H1 (cell line): ENCODE data around the gene ANKRD40CL. TPM values are rescaled to one million over a fixed set of nuclear protein-coding genes. Genes with fewer than 3 reads are reported as not detected.

Experiments
- CTCF ChIA-PET: fragments of 300-600 bp; sonication (Branson Sonifier 250); formaldehyde crosslinking; loops from one replicate; lab custom pipeline; 2021; ENCODE audit not compliant: partially characterized antibody; lab: Charles Lee
- POLR2A ChIA-PET: fragments of 300-600 bp; sonication (Branson Sonifier 250); formaldehyde crosslinking; loops from one replicate; lab custom pipeline; 2021; ENCODE audit warnings: inconsistent platforms; ENCODE audit not compliant: partially characterized antibody; lab: Charles Lee
- DNase-seq, 2 experiments: peaks; one replicate each; pipeline versions ENCODE4 v3.0.0 to v3.0.0-alpha.2; 2010 to 2022; ENCODE audit warnings: low spot score in 2 of 2, low read depth in 1 of 2, mixed read lengths in 1 of 2
- FAIRE-seq: peaks from 2 replicates; lab custom pipeline; 2011; peaks lifted over from hg19 to GRCh38; lab: Jason Lieb, UNC
- H2AFZ ChIP-seq: 2 replicates; pipeline ENCODE4 v1.8.1; 2012; ENCODE audit warnings: low read length, inconsistent platforms
- H2AK5ac ChIP-seq: 2 replicates; pipeline ENCODE4 v1.6.1; 2013; ENCODE audit warnings: low read depth, low read length
- H2BK120ac ChIP-seq: replicated peaks from 2 replicates; pipeline ENCODE3; 2013; ENCODE audit warnings: low read depth, low read length, inconsistent platforms
- H2BK12ac ChIP-seq: 2 replicates; pipeline ENCODE4 v1.6.1; 2013; ENCODE audit warnings: low read depth, low read length
- H2BK15ac ChIP-seq: 2 replicates; pipeline ENCODE4 v1.6.1; 2013; ENCODE audit warnings: low read length
- H2BK20ac ChIP-seq: 2 replicates; pipeline ENCODE4 v1.6.1; 2013; ENCODE audit warnings: low read length
- H2BK5ac ChIP-seq: 2 replicates; pipeline ENCODE4 v1.6.1; 2013; ENCODE audit warnings: low read depth, low read length
- H3K14ac ChIP-seq: 2 replicates; pipeline ENCODE4 v1.6.1; 2013; ENCODE audit warnings: inconsistent platforms; ENCODE audit not compliant: insufficient read length
- H3K18ac ChIP-seq: 2 replicates; pipeline ENCODE4 v1.6.1; 2013; ENCODE audit warnings: low read length; ENCODE audit errors: extremely low read depth
- H3K23ac ChIP-seq: 2 replicates; pipeline ENCODE4 v1.6.1; 2013; ENCODE audit warnings: inconsistent platforms; ENCODE audit not compliant: insufficient read length
- H3K23me2 ChIP-seq: 2 replicates; pipeline ENCODE4 v1.6.1; 2013; ENCODE audit warnings: low read depth, low read length
- H3K27ac ChIP-seq: 2 replicates; pipeline ENCODE4 v1.6.1; 2011; ENCODE audit warnings: low read depth, low read length, inconsistent platforms
- H3K27me3 ChIP-seq, 4 experiments: replicated peaks in 1 of 4; 1 replicate in 1 of 4; 2 replicates in 3 of 4; pipeline versions ENCODE4 v1.6.1 to v1.8.1; 2011 to 2013; ENCODE audit warnings: low read length in 3 of 4, mild to moderate bottlenecking in 3 of 4, inconsistent platforms in 2 of 4, mixed read lengths in 2 of 4, moderate library complexity in 1 of 4; ENCODE audit not compliant: control insufficient read depth in 3 of 4, insufficient read depth in 3 of 4; ENCODE audit errors: extremely low read depth in 1 of 4
- H3K36me3 ChIP-seq, 4 experiments: 2 replicates each; pipeline versions ENCODE4 v1.6.1 to v1.8.1; 2011 to 2013; ENCODE audit warnings: mild to moderate bottlenecking in 4 of 4, low read length in 3 of 4, moderate library complexity in 2 of 4, control low read depth in 1 of 4, inconsistent platforms in 1 of 4; ENCODE audit not compliant: insufficient read depth in 4 of 4, control insufficient read depth in 2 of 4
- H3K4ac ChIP-seq: replicated peaks from 2 replicates; pipeline ENCODE3; 2013; ENCODE audit warnings: low read length, low read depth, mixed read lengths, inconsistent platforms; ENCODE audit not compliant: insufficient read length
- H3K4me1 ChIP-seq, 4 experiments: replicated peaks in 1 of 4; 1 replicate in 1 of 4; 2 replicates in 3 of 4; pipeline versions ENCODE4 v1.6.1 to v1.8.1; 2011 to 2013; ENCODE audit warnings: low read length in 3 of 4, inconsistent platforms in 2 of 4, mixed read lengths in 1 of 4; ENCODE audit not compliant: insufficient read depth in 4 of 4, control insufficient read depth in 3 of 4
- H3K4me2 ChIP-seq, 2 experiments: 2 replicates each; pipeline versions ENCODE4 v1.6.1 to v1.8.1; 2011 to 2013; ENCODE audit warnings: low read depth in 2 of 2, low read length in 2 of 2, control low read depth in 1 of 2, inconsistent platforms in 1 of 2, mild to moderate bottlenecking in 1 of 2; ENCODE audit not compliant: insufficient read depth in 1 of 2
- H3K4me3 ChIP-seq, 4 experiments: fragments of 200-600, 300-600 bp in 1 of 4; sonication (generic), shearing (Covaris generic), sonication (Bioruptor Twin) in 1 of 4; 2 replicates each; pipeline versions ENCODE4 v1.5.1 to v1.8.1; 2011 to 2016; ENCODE audit warnings: low read length in 4 of 4, low read depth in 3 of 4, control low read depth in 2 of 4, inconsistent platforms in 2 of 4, mild to moderate bottlenecking in 2 of 4, mixed read lengths in 1 of 4, moderate library complexity in 1 of 4; ENCODE audit not compliant: insufficient read depth in 2 of 4; ENCODE audit errors: extremely low read depth in 1 of 4
- H3K56ac ChIP-seq: replicated peaks from 2 replicates; pipeline ENCODE3; 2013; ENCODE audit warnings: low read depth, mild to moderate bottlenecking, mixed read lengths, low read length, inconsistent platforms; ENCODE audit not compliant: insufficient read length
- H3K79me1 ChIP-seq: 2 replicates; pipeline ENCODE4 v1.6.1; 2013; ENCODE audit warnings: low read depth, low read length, control low read depth
- H3K79me2 ChIP-seq, 2 experiments: 2 replicates each; pipeline versions ENCODE4 v1.6.1 to v1.8.1; 2012 to 2013; ENCODE audit warnings: low read length in 2 of 2, mild to moderate bottlenecking in 2 of 2, inconsistent platforms in 1 of 2; ENCODE audit not compliant: insufficient read depth in 2 of 2, control insufficient read depth in 1 of 2
- H3K9ac ChIP-seq, 4 experiments: replicated peaks in 1 of 4; 1 replicate in 1 of 4; 2 replicates in 3 of 4; pipeline versions ENCODE4 v1.6.1 to v1.8.1; 2011 to 2013; ENCODE audit warnings: low read depth in 3 of 4, low read length in 3 of 4, control low read depth in 2 of 4, mild to moderate bottlenecking in 2 of 4, moderate library complexity in 2 of 4, inconsistent platforms in 1 of 4; ENCODE audit errors: extremely low read depth in 1 of 4
- H3K9me3 ChIP-seq, 2 experiments: 2 replicates each; pipeline versions ENCODE4 v1.6.1 to v1.8.1; 2012 to 2013; ENCODE audit warnings: mild to moderate bottlenecking in 2 of 2, moderate library complexity in 2 of 2, control low read depth in 1 of 2, inconsistent platforms in 1 of 2, low read depth in 1 of 2, low read length in 1 of 2, mixed read lengths in 1 of 2; ENCODE audit not compliant: insufficient read depth in 2 of 2
- H4K20me1 ChIP-seq, 2 experiments: replicated peaks in 1 of 2; 2 replicates each; pipeline versions ENCODE3 to v1.8.1; 2011 to 2013; ENCODE audit warnings: inconsistent platforms in 2 of 2, low read length in 2 of 2, mild to moderate bottlenecking in 1 of 2; ENCODE audit not compliant: insufficient read depth in 2 of 2, control insufficient read depth in 1 of 2
- H4K5ac ChIP-seq: 2 replicates; pipeline ENCODE4 v1.6.1; 2013; ENCODE audit warnings: low read length, low read depth, mixed read lengths, inconsistent platforms; ENCODE audit not compliant: insufficient read length
- H4K8ac ChIP-seq: 2 replicates; pipeline ENCODE4 v1.8.0; 2013; ENCODE audit warnings: mild to moderate bottlenecking, moderate library complexity, low read length, inconsistent platforms; ENCODE audit not compliant: insufficient read depth; ENCODE audit errors: extremely low read depth
- H4K91ac ChIP-seq: replicated peaks from 2 replicates; pipeline ENCODE3; 2013; ENCODE audit warnings: low read length, mixed read lengths, inconsistent platforms; ENCODE audit not compliant: insufficient read length
- ATF2 ChIP-seq: IDR thresholded peaks from 2 replicates; pipeline ENCODE4 v1.6.1; 2012; ENCODE audit warnings: low read length, inconsistent platforms
- CREB1 ChIP-seq: IDR thresholded peaks from 2 replicates; pipeline ENCODE4 v1.6.1; 2012; ENCODE audit warnings: inconsistent platforms
- FOSL1 ChIP-seq: IDR thresholded peaks from 2 replicates; pipeline ENCODE4 v1.6.1; 2011; ENCODE audit warnings: mild to moderate bottlenecking, low read depth, low read length, moderate library complexity; ENCODE audit not compliant: insufficient read depth
- HDAC2 ChIP-seq, 2 experiments: fragments of 300-600 bp in 1 of 2; sonication (generic) in 1 of 2; IDR thresholded peaks; 2 replicates each; pipeline ENCODE4 v1.6.1; 2011 to 2012; ENCODE audit warnings: low read depth in 2 of 2, low read length in 2 of 2, mild to moderate bottlenecking in 2 of 2, moderate library complexity in 2 of 2, borderline replicate concordance in 1 of 2, inconsistent platforms in 1 of 2
- HDAC6 ChIP-seq: IDR thresholded peaks from one replicate; pipeline ENCODE4 v1.7.1; 2012; ENCODE audit warnings: low read depth, mild to moderate bottlenecking, inconsistent platforms, low read length, moderate library complexity
- JUND ChIP-seq: IDR thresholded peaks from 2 replicates; pipeline ENCODE4 v1.6.1; 2011; ENCODE audit warnings: mild to moderate bottlenecking, improper control_type of control experiment, low read length
- KDM5A ChIP-seq: fragments of 200-600 bp; IDR thresholded peaks from 2 replicates; pipeline ENCODE4 v1.7.1; 2012; ENCODE audit warnings: mild to moderate bottlenecking, low read length, inconsistent platforms, mixed read lengths
- RAD21 ChIP-seq, 2 experiments: IDR thresholded peaks in 1 of 2; conservative IDR thresholded peaks in 1 of 2; 2 replicates each; pipeline ENCODE4 v1.6.1; 2011; ENCODE audit warnings: low read depth in 2 of 2, low read length in 2 of 2, improper control_type of control experiment in 1 of 2, inconsistent platforms in 1 of 2, mild to moderate bottlenecking in 1 of 2, moderate library complexity in 1 of 2
- RFX5 ChIP-seq: IDR thresholded peaks from 2 replicates; pipeline ENCODE4 v1.6.1; 2011; ENCODE audit warnings: low read depth, low read length, improper control_type of control experiment, borderline replicate concordance
- TCF12 ChIP-seq: IDR thresholded peaks from 2 replicates; pipeline ENCODE4 v1.6.1; 2011; ENCODE audit warnings: low read depth, mild to moderate bottlenecking, low read length
- WGBS, 2 experiments: shearing (Covaris generic) in 1 of 2; methylation state at CpG; one replicate each; pipeline versions ENCODE4 v1.1.6 to v1.1.7; 2013 to 2015; ENCODE audit warnings: low lambda C conversion rate in 2 of 2, mixed read lengths in 2 of 2, inconsistent platforms in 1 of 2, low coverage in 1 of 2, missing lambda C conversion rate in 1 of 2; ENCODE audit not compliant: insufficient replicate concordance in 2 of 2, insufficient coverage in 1 of 2, insufficient read length in 1 of 2; ENCODE audit errors: extremely low coverage in 1 of 2, missing lambda C conversion rate in 1 of 2; 5-methylcytosine and 5-hydroxymethylcytosine counted together
- polyA plus RNA-seq, 7 experiments: library from polyadenylated mRNA; depleted of rRNA in 3 of 7; stranded (reverse) in 5 of 7; unstranded in 2 of 7; fragments of >200 nt in 5 of 7; fragments of 200-250 nt in 2 of 7; gene quantifications; 1 replicate in 5 of 7; 2 replicates in 1 of 7; 4 replicates in 1 of 7; pipeline versions ENCODE4 v1.2.1 to v1.2.3, GENCODE V29; 2011 to 2013; ENCODE audit warnings: missing spikeins in 2 of 7, mixed read lengths in 2 of 7
- total RNA-seq: library from RNA; stranded (reverse); fragmentation: NEBNext Ultra II Directional; extraction: Animal tissue kit (Norgen Biotek cat#: 25700); gene quantifications from 2 replicates; pipeline ENCODE4 v1.2.1, GENCODE V29; 2021

Gene ANKRD40CL
- total and polyA plus RNA-seq, 2 of the 8 experiments (the other 6 are each of a cell fraction or from before 2014, with no cell fraction given): not detected

- Histone ChIP-seq H3K27ac (no peak overlapping the region), H3K14ac (no peak overlapping the region), H3K27me3 (no peaks in the 10 kb centered on the region), H3K9me3 (no peaks in the 10 kb centered on the region), H3K4me1 (peaks cover 0 to 2% (median 0%) of the 10 kb centered on the region in 4 experiments; a peak in 1 of 7 replicates), H4K20me1 (no peaks in the 10 kb centered on the region), H2BK20ac (no peak overlapping the region), H2BK120ac (no peak overlapping the region), H3K79me2 (no peaks in the 10 kb centered on the region)
- CTCF ChIA-PET: interaction anchor here (11.5 kb wide), 1 partner anchor 8 kb away, joined by 130 read pairs; no protein-coding TSS in a partner anchor
- no peak for TF ChIP-seq CREB1
- TF ChIP-seq JUND: no peak
- no peak for TF ChIP-seq HDAC6
- TF ChIP-seq FOSL1: no peak
- no peak for TF ChIP-seq RFX5
- no peak for TF ChIP-seq HDAC2 (IDR thresholded peaks at IDR 0.05; ENCODE audit: borderline replicate concordance in 1 of 2, low read depth in 2 of 2, low read length in 2 of 2)
- no peak for TF ChIP-seq ATF2
- TF ChIP-seq TCF12: no peak
- no peak for TF ChIP-seq KDM5A
- TF ChIP-seq RAD21 (IDR thresholded peaks at IDR 0.05 in 1 of 2, conservative IDR thresholded peaks at IDR 0.05 in 1 of 2; ENCODE audit: low read depth in 2 of 2, low read length in 2 of 2): no peak
- TF ChIP-seq, all 59 proteins: peak for 0
- no peak overlapping the region for H3K4me2 ChIP-seq
- no peak for DNase-seq
- POLR2A ChIA-PET: interaction anchor here (1.5 kb wide), 1 partner anchor 9 kb away, joined by 4 read pairs; no protein-coding TSS in a partner anchor
- H3K9ac ChIP-seq: no peak overlapping the region
- no peak overlapping the region for H3K4ac ChIP-seq
- no peak for FAIRE-seq
- H3K23me2 ChIP-seq: no peaks in the 10 kb centered on the region
- no peak overlapping the region for H2BK12ac ChIP-seq
- no peak overlapping the region for H4K91ac ChIP-seq
- 93% methylated on average over 8 of the region's 8 CpGs; no CpG with 5 or more reads in 1 of the 2 experiments for WGBS, 2 experiments
- H3K36me3 ChIP-seq: no peaks in the 10 kb centered on the region
- H3K18ac ChIP-seq: no peak overlapping the region
- H3K56ac ChIP-seq: no peak overlapping the region
- H4K5ac ChIP-seq: no peak overlapping the region
- no peak overlapping the region for H2AK5ac ChIP-seq
- H2BK15ac ChIP-seq: no peak overlapping the region
- H2BK5ac ChIP-seq: no peak overlapping the region
- H3K79me1 ChIP-seq: no peaks in the 10 kb centered on the region
- H3K4me3 ChIP-seq: no peak overlapping the region
- no peak overlapping the region for H2AFZ ChIP-seq
- H4K8ac ChIP-seq: no peak overlapping the region
- no peak overlapping the region for H3K23ac ChIP-seq
These were observed 25.7 kb upstream of the ANKRD40CL start for GRCh38 chr17:50793007-50793406.
